Measurements from ENCODE around the gene PDS5B. TPM values are rescaled to one million over a fixed set of nuclear protein-coding genes. Genes with fewer than 3 reads are reported as not detected.

PDS5B gene
- total RNA-seq, 1 experiment from 2014 or later = 61.2 TPM

DNA sequence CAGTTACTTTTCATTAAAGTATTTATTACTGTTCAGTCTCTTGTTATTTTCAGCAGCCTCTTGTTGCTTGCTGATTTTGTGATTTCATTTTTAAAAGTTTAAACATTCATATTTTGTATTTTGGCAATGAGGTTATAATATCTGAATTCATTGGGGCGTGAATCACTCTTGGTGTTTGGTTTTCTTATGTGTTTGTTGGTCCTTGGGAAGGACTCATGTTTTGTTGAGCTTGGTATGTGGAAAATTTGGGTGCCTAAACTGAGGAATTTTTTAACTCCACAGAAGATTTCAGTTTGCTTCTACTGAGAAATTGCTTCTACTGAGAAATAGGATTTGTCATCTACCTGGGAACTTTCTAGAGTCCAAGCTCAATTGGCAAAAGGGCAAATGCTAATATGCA is 38.2 kb downstream of the PDS5B start:
- Histone ChIP-seq H3K79me2 (ENCODE audit: low read length) (peaks cover 100% of the 10 kb centered on the region), H3K36me3 (ENCODE audit: insufficient read depth, low read length) (no peaks in the 10 kb centered on the region; the same call in 1 of the 2 replicates), H4K20me1 (ENCODE audit: insufficient read depth, low read depth, low read length) (peaks cover 14% of the 10 kb centered on the region), H3K27ac (ENCODE audit: low read length) (no peak overlapping the region), H3K4me3 (ENCODE audit: low read length) (no peak overlapping the region), H3K9me2 (replicated peaks; ENCODE audit: insufficient read depth, low read length) (no peaks in the 10 kb centered on the region), H3K9ac (ENCODE audit: low read length) (no peak overlapping the region), H3K9me3 (ENCODE audit: low read length) (peaks cover 12% of the 10 kb centered on the region), H3K27me3 (ENCODE audit: low read length) (no peaks in the 10 kb centered on the region), H2AFZ (ENCODE audit: low read length) (no peak overlapping the region), H3K4me1 (ENCODE audit: low read length) (peaks cover 3% of the 10 kb centered on the region; the same call in 1 of the 2 replicates), H3K4me2 (ENCODE audit: low read depth, low read length, poor library complexity, severe bottlenecking) (no peak overlapping the region)
- no peak for DNase-seq

DNA sequence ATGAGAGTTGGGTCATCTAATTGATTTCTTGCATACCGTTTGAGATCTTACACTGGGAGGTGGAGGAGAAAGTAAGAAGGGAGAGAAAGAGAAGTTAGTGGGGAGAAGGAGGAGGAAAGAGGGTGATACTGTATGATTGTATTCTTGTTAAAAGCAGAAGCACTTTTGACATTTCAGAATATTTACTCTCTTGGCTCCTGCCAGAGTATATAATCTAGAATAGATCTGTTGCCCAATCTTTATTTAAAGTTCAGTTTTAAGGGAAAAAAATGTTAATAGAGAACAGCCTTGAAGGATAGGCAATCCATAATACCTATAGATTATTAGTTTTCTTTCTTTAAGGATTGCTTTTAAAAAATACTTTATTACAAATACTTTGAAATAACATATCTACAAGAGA is 41.5 kb downstream of the PDS5B start:
- Histone ChIP-seq H3K36me3 (ENCODE audit: insufficient read depth, low read length) (no peaks in the 10 kb centered on the region), H3K9ac (ENCODE audit: low read length) (no peak overlapping the region), H2AFZ (ENCODE audit: low read length) (no peak overlapping the region), H3K27me3 (ENCODE audit: low read length) (no peaks in the 10 kb centered on the region), H3K4me1 (ENCODE audit: low read length) (peaks cover 17% of the 10 kb centered on the region), H3K4me2 (ENCODE audit: low read depth, low read length, poor library complexity, severe bottlenecking) (no peak overlapping the region), H3K9me2 (replicated peaks; ENCODE audit: insufficient read depth, low read length) (no peaks in the 10 kb centered on the region), H3K79me2 (ENCODE audit: low read length) (peaks cover 99% of the 10 kb centered on the region), H3K27ac (ENCODE audit: low read length) (no peak overlapping the region), H3K9me3 (ENCODE audit: low read length) (peaks cover 2% of the 10 kb centered on the region), H4K20me1 (ENCODE audit: insufficient read depth, low read depth, low read length) (peaks cover 28% of the 10 kb centered on the region), H3K4me3 (ENCODE audit: low read length) (no peak overlapping the region)
- DNase-seq = no peak

DNA sequence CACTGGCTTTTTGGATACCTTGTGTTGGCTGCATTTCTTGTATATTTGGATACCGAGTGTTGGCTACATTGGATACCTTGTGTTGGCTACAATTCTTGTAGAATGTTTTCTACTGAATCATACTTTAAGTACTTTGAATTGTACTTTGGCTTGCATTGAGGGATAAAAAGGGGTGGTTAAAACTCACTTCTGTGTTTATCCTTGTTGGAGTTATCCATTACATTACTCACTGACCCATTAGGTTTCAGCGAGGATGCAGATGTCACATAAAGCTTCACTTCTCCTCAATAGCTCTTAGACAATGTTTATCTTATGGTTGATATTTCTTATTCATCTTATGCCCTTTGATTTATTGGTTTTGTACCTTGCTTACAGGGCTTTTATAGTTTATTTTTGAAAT is 43.1 kb downstream of the PDS5B start:
- no peak overlapping the region for H3K4me2 ChIP-seq (ENCODE audit: low read depth, low read length, poor library complexity, severe bottlenecking)

DNA sequence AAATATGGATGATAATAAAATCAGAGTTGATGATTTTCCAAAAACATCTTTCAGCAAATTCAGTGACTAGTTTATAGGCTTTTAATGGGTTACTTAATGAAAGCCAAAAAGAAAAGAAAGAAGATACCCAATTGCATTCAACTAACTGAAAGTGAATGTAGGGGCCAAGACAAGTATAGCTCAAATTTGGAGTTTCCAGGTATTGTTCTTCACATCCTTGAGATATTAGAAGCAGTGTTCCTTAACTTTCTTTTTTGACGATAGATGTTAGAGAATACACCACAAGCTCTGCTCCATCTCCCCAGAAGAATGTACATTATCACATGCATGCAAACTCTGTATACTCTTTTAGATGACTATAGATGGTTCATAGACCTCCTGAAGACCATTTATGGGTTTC is 43.6 kb downstream of the PDS5B start:
- H3K4me2 ChIP-seq (ENCODE audit: low read depth, low read length, poor library complexity, severe bottlenecking) = no peak overlapping the region
- DNase-seq = no peak
- no peak overlapping the region for H3K4me3 ChIP-seq (ENCODE audit: low read length)
- H3K27ac ChIP-seq (ENCODE audit: low read length) = no peak overlapping the region
- no peaks in the 10 kb centered on the region for H3K36me3 ChIP-seq (ENCODE audit: insufficient read depth, low read length)
- H2AFZ ChIP-seq (ENCODE audit: low read length) = no peak overlapping the region
- H3K9me2 ChIP-seq (replicated peaks; ENCODE audit: insufficient read depth, low read length) = no peaks in the 10 kb centered on the region
- H3K79me2 ChIP-seq (ENCODE audit: low read length) = peaks cover 97% of the 10 kb centered on the region
- H3K9ac ChIP-seq (ENCODE audit: low read length) = no peak overlapping the region
- no peaks in the 10 kb centered on the region for H3K27me3 ChIP-seq (ENCODE audit: low read length)
- H4K20me1 ChIP-seq (ENCODE audit: insufficient read depth, low read depth, low read length) = peaks cover 35% of the 10 kb centered on the region
- H3K9me3 ChIP-seq (ENCODE audit: low read length) = no peaks in the 10 kb centered on the region
- H3K4me1 ChIP-seq (ENCODE audit: low read length) = peaks cover 17% of the 10 kb centered on the region

More for the DNA sequence above, 43.1 kb downstream of the PDS5B start:
- Histone ChIP-seq H3K4me3 (ENCODE audit: low read length) (no peak overlapping the region), H3K4me1 (ENCODE audit: low read length) (peaks cover 17% of the 10 kb centered on the region), H3K36me3 (ENCODE audit: insufficient read depth, low read length) (no peaks in the 10 kb centered on the region), H3K9me2 (replicated peaks; ENCODE audit: insufficient read depth, low read length) (no peaks in the 10 kb centered on the region), H3K9ac (ENCODE audit: low read length) (no peak overlapping the region), H4K20me1 (ENCODE audit: insufficient read depth, low read depth, low read length) (peaks cover 35% of the 10 kb centered on the region), H2AFZ (ENCODE audit: low read length) (no peak overlapping the region), H3K9me3 (ENCODE audit: low read length) (no peaks in the 10 kb centered on the region), H3K27ac (ENCODE audit: low read length) (no peak overlapping the region), H3K27me3 (ENCODE audit: low read length) (no peaks in the 10 kb centered on the region), H3K79me2 (ENCODE audit: low read length) (peaks cover 98% of the 10 kb centered on the region)
- no peak for DNase-seq

DNA sequence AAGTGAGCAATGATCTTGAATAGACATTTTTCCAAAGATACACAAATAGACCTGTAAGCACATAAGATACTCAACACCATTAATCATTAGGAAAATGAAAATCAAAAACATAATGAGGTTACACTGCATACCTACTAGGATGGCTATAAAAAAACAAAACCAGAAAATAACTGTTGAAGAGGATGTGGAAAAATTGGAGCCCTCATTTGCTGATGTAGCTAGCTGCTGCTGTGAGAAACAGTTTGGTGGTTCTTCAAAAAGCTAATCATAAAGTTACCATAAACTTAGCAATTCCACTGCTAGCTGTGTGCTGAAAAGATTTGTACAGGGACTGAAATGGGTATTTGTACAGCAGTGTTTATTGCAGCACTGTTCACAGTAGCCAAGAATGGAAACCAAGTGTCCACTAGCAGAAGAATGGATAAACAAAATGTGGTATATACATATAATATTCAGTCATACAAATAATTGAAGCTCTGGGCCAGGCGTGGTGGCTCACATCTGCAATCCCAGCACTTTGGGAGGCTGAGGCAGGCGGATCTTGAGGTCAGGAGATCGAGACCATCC is 46.2 kb downstream of the PDS5B start:
- Histone ChIP-seq H3K27ac (ENCODE audit: low read length) (no peak overlapping the region), H3K9me3 (ENCODE audit: low read length) (no peaks in the 10 kb centered on the region), H4K20me1 (ENCODE audit: insufficient read depth, low read depth, low read length) (peaks cover 39% of the 10 kb centered on the region), H3K79me2 (ENCODE audit: low read length) (peaks cover 88% of the 10 kb centered on the region), H3K4me1 (ENCODE audit: low read length) (peaks cover 18% of the 10 kb centered on the region), H3K27me3 (ENCODE audit: low read length) (no peaks in the 10 kb centered on the region), H3K4me2 (ENCODE audit: low read depth, low read length, poor library complexity, severe bottlenecking) (no peak overlapping the region), H3K36me3 (ENCODE audit: insufficient read depth, low read length) (no peaks in the 10 kb centered on the region), H3K9me2 (replicated peaks; ENCODE audit: insufficient read depth, low read length) (no peaks in the 10 kb centered on the region), H3K4me3 (ENCODE audit: low read length) (no peak overlapping the region), H2AFZ (ENCODE audit: low read length) (no peak overlapping the region), H3K9ac (ENCODE audit: low read length) (no peak overlapping the region)
- DNase-seq = no peak

DNA sequence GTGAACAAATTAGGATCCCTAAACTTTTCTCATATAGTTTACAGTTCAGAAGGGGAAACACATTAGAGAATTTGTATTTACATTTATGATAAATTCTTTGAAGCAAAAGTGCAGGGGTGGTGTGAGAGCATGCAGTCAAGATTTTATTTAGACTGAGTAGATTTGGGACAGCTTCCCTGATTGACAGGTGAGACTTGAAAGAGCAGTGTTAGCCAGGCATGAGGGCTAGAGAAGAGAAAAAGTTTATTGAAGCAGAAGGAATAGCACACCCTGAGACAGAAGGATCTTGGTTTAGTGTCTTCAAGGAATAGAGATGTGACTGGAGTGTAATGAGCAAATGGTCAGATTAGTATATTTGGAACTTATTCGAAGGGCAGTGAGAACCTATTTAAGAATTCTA is 50.5 kb downstream of the PDS5B start:
- no peak overlapping the region for H3K9ac ChIP-seq (ENCODE audit: low read length)
- H3K4me1 ChIP-seq (ENCODE audit: low read length) = peaks cover 39% of the 10 kb centered on the region
- H3K27ac ChIP-seq (ENCODE audit: low read length) = no peak overlapping the region
- no peak for DNase-seq
- H3K79me2 ChIP-seq (ENCODE audit: low read length) = peaks cover 87% of the 10 kb centered on the region
- no peak overlapping the region for H3K4me3 ChIP-seq (ENCODE audit: low read length)
- H3K4me2 ChIP-seq (ENCODE audit: low read depth, low read length, poor library complexity, severe bottlenecking) = no peak overlapping the region
- no peaks in the 10 kb centered on the region for H3K9me2 ChIP-seq (replicated peaks; ENCODE audit: insufficient read depth, low read length)
- no peak overlapping the region for H2AFZ ChIP-seq (ENCODE audit: low read length)
- H3K9me3 ChIP-seq (ENCODE audit: low read length) = no peaks in the 10 kb centered on the region
- peaks cover 22% of the 10 kb centered on the region for H4K20me1 ChIP-seq (ENCODE audit: insufficient read depth, low read depth, low read length)
- H3K36me3 ChIP-seq (ENCODE audit: insufficient read depth, low read length) = no peaks in the 10 kb centered on the region
- no peaks in the 10 kb centered on the region for H3K27me3 ChIP-seq (ENCODE audit: low read length)

DNA sequence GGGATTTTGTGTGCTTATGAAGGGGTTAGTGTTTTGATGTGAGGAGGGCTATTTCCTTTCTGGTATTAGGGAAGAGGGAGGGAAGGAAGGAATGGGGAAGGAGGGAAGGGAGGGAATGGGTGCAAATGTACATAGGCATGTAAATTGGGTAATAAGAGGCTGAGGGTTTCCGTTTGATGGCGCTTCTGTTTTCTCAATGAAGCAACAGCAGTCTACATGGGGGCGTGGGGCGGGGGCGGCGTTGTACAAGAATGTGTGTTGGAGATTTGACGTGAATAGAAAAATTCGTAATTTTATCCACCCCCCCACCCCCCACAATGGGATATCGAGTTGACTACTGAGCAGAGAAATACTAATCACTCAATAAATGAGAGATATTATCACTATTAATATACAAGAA is 52.5 kb downstream of the PDS5B start:
- Histone ChIP-seq H4K20me1 (ENCODE audit: insufficient read depth, low read depth, low read length) (peaks cover 20% of the 10 kb centered on the region), H3K4me2 (ENCODE audit: low read depth, low read length, poor library complexity, severe bottlenecking) (peak overlapping the region; percentile 53), H3K79me2 (ENCODE audit: low read length) (peaks cover 88% of the 10 kb centered on the region), H3K4me3 (ENCODE audit: low read length) (peak overlapping the region; percentile 17; the same call in 1 of the 2 replicates), H3K9me3 (ENCODE audit: low read length) (no peaks in the 10 kb centered on the region), H3K9ac (ENCODE audit: low read length) (no peak overlapping the region), H3K4me1 (ENCODE audit: low read length) (peaks cover 43% of the 10 kb centered on the region), H3K27me3 (ENCODE audit: low read length) (no peaks in the 10 kb centered on the region), H3K36me3 (ENCODE audit: insufficient read depth, low read length) (no peaks in the 10 kb centered on the region), H3K9me2 (replicated peaks; ENCODE audit: insufficient read depth, low read length) (no peaks in the 10 kb centered on the region), H2AFZ (ENCODE audit: low read length) (no peak overlapping the region), H3K27ac (ENCODE audit: low read length) (no peak overlapping the region)
- DNase-seq = no peak

DNA sequence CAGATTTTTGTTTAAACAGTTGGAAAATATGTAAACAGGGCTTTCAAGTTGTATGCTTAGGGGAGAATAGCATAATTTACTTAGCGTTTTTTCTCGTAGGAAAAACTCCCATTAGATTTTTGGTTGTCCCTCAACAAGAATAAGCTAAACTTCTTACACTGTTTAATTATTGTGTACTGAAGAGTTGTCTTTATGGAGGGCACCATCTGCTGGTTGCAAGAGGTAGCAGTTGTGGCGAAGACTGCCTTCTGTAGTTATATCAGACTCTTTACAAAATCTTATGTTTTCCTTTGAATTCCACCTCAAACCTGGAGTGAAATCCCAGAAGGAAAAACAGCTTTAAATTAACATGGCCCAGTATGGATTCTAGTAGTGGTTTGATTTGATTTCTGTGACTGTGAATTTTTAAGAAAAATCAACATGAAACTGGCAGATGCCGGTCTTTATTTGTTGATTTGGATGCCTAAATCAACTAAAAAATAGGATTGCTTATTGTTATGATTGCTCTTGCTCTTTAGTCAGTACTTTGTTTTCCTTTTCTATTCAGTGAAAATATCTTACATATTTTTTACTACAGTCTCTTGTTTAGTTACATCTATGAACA is 53.4 kb downstream of the PDS5B start:
- Histone ChIP-seq H3K9ac (ENCODE audit: low read length) (no peak overlapping the region), H3K27me3 (ENCODE audit: low read length) (no peaks in the 10 kb centered on the region), H3K4me1 (ENCODE audit: low read length) (peaks cover 43% of the 10 kb centered on the region), H3K27ac (ENCODE audit: low read length) (no peak overlapping the region), H3K9me2 (replicated peaks; ENCODE audit: insufficient read depth, low read length) (no peaks in the 10 kb centered on the region), H3K4me2 (ENCODE audit: low read depth, low read length, poor library complexity, severe bottlenecking) (peak overlapping the region; percentile 53), H3K4me3 (ENCODE audit: low read length) (no peak overlapping the region), H2AFZ (ENCODE audit: low read length) (no peak overlapping the region), H3K9me3 (ENCODE audit: low read length) (no peaks in the 10 kb centered on the region), H3K79me2 (ENCODE audit: low read length) (peaks cover 89% of the 10 kb centered on the region), H4K20me1 (ENCODE audit: insufficient read depth, low read depth, low read length) (peaks cover 15% of the 10 kb centered on the region), H3K36me3 (ENCODE audit: insufficient read depth, low read length) (no peaks in the 10 kb centered on the region)
- DNase-seq = peak; percentile 85
